ENCODE data around the gene PLIN3.

GRCh38 chr19:4911314-4911713, 43.8 kb upstream of the PLIN3 start:
- TF ChIP-seq CTCF (conservative IDR thresholded peaks at IDR 0.05) (no peak), ZFX (IDR thresholded peaks at IDR 0.05) (no peak)

All from C4-2B (cell line).